Left forelimb (tissue), 1 donor: ENCODE measurements around the gene EMSY.

Experiments used
- DNase-seq: peaks from one replicate; pipeline ENCODE4 v3.0.0-alpha.2; 2018; ENCODE audit warnings: low spot score

Gene EMSY

GRCh38 chr11:76455331-76455730, 10.5 kb downstream of the EMSY start:
- DNase-seq = no peak

DNA sequence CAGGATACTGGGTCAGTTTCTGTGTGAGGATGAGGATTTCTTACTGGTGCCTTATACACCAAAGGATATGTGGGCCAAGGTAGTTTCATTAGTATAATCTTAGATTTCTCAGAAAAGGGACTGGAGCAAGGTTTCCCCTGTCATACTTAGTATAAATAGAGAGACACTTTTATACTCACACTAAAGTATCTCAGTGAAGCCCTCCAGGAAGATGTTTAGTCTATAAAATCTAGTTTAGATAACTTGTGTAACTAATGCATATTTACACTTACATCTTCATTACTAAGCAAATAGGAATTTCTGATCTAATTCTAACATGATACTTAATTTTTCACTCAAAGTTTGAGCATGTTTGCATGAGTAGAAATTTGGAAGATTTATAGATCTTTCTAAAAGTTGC, 11.1 kb downstream of the EMSY start:
- DNase-seq = no peak

DNA sequence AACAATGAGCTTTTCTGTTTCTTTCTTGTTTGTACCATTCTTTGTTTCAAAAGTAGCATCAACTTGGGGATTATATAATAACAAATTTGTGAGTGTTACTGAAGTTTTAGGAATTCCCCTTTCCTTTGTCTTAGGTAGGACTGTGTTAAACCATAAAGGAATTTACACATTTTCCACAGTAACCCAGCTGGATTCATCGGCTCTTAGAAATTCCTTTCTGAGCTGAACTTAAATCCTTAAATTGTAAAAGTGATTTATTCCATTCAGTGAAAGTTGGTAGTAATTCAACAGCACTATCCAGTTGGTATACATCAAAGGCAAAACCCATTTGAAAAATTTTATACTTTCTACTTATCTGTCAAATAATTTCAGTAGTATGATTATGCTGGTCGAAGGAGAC, 11.8 kb downstream of the EMSY start:
- no peak for DNase-seq

GRCh38 chr11:76459299-76459698, 14.5 kb downstream of the EMSY start:
- DNase-seq = no peak

GRCh38 chr11:76459846-76460245, 15.0 kb downstream of the EMSY start:
- DNase-seq = no peak

GRCh38 chr11:76462317-76462716, 17.5 kb downstream of the EMSY start:
- DNase-seq = no peak

- DNase-seq = no peak
Observed at GRCh38 chr11:76465701-76466100, 20.9 kb downstream of the EMSY start.

GRCh38 chr11:76466666-76467065, 21.8 kb downstream of the EMSY start:
- DNase-seq = no peak

GRCh38 chr11:76469141-76469540, 24.3 kb downstream of the EMSY start:
- DNase-seq = no peak

DNA sequence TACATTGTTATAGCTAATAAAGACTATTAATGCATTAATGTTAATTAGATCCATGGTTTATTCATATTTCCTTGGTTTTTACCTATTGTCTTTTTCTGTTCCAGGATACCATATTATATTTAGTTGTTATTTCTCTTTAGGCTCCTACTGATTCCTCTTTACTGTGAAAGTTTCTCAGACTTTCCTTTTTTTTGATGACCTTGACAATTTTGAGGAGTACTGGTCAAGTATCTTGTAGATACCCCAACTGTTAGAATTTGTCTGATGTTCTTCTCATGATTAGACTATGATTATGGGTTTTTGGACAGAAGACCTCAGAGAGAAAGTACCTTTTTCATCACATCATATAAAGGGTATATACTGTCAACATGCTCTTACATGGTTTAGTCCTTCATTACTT, 26.6 kb downstream of the EMSY start:
- DNase-seq = no peak

GRCh38 chr11:76480241-76480640, 35.4 kb downstream of the EMSY start:
- no peak for DNase-seq

GRCh38 chr11:76491644-76492043, 46.8 kb downstream of the EMSY start:
- DNase-seq = no peak

DNA sequence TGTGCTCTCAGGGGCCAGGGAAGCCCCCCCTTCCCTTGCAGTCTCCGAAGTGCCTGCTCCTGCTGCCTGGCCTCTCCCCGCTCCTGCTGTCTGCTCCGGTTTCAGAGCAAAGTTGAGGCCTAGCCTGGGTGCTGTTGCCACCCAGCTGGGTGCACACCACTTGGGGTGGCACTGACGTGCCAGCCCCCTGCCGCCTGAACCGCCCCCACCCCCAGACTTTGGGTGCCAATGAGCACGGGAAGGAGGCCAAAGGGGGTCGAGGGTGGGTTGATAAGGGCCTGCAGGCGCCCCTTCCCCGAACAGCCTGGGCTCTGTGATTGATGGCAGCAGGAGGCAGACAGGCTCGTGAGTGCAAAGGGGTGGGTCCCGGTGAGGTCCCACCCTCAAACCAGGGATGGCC, 48.2 kb downstream of the EMSY start:
- no peak for DNase-seq

GRCh38 chr11:76493626-76494539, 49.1 kb downstream of the EMSY start:
- no peak for DNase-seq

- DNase-seq = no peak
Observed at GRCh38 chr11:76495019-76495418, 50.2 kb downstream of the EMSY start.

DNA sequence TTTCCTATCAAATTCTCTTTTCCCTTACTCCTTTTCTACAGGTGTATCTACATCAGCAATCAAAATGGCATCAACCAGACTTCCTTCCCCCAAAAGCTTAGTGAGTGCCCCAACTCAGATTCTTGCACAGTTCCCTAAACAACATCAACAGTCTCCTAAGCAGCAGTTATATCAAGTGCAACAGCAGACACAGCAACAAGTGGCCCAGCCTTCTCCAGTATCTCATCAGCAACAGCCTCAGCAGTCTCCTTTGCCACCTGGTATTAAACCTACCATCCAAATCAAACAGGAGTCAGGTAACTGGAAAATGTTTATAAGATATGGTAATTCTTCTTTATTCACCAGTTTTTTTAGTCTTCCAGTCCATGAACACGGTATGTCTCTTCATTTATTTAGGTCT, 51.4 kb downstream of the EMSY start:
- DNase-seq = no peak

DNA sequence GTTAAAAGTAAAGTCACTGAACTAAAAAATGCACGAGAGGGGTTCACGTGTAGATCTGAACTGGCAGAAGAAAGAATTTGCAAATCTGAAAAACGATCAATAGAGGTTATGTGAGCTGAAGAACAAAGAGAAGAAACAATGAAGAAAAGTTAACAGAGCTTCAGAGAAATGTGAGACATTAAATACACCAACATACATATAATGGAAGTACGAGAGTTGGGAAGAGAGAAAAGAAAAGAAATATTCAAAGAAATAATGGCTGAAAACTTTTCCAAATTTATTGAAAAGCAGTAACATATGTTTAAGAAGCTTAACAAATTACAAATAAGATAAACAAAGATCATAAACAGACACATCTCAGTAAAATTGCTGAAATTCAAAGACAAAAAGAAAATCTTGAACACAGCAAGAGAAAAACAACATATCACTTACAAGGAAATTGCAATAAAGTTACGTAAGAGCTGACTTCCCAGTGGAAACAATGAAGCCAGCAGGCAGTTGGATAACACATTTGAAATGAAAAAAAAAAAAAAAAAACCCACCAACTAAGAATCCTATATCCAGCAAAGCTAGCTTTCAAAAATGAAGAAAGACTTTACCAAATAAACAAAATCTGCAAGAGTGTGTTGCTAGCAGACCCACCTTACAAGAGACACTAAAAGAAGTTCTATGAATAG, 56.8 kb downstream of the EMSY start:
- no peak for DNase-seq

- DNase-seq = no peak
Observed at GRCh38 chr11:76506833-76507232, 62.0 kb downstream of the EMSY start.

DNA sequence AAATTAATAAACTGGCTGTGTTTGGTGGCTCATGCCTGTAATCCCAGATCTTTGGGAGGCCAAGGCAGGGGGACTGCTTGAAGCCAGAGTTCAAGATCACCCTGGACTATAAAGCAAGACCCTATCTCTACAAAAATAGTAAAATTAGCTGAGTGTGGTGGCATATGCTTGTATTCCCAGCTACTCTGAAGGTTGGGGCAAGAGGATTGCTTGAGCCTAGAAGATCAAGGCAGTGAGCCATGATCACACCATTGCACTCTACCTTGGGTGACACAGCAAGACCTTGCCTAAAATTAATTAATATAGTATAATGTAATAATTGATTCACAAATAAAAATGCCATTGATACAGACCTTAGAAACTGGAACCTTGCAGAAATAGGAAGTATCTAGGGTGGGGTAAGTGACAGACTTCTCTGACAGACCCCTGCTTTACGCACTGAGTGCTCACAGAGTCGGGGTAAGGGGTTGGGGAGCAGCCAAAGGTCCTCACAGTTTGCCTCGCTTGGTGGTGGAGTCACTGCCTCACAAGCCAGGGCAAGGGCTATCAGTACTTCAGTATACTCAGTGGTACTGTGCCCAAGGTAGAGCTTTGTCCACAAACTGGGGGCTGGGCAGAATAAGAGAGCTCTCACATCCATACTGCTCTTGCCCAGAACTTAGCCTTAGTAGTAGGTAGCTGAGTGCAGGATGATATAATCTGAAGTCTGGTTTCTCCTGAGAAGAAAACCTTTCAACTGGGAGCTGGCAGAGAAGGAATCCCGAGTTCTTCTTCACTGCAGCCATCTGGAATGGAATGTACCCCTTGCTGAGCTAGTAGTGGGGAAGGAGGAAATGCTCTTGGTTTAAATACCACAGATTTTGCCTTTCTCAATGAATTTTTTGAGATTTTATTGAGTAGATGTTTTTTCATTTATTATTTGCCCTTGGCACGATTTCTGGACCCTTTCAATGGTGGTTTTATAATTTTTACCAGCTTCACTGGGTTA, 65.5 kb downstream of the EMSY start:
- DNase-seq = no peak

GRCh38 chr11:76512851-76513653, 68.2 kb downstream of the EMSY start:
- no peak for DNase-seq

DNA sequence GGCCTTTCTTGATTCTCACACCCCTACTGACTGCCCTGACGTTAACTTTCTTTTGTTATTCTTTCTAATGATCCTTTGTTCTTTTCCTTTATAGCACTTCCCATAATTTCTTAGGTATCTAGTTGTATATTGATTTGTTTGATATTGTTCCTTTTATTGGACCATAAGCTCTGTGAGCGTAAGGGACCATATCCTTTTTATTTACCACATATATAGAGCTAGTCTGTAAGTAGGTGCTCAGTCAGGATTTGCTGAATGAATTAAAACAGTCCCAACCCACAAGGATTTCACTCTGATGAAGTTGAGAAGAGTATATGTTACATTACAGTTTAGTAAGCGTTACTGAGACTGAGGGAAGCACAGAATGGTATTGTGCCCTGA, 68.8 kb downstream of the EMSY start:
- no peak for DNase-seq
